Lower leg skin (tissue), 4 donors: ENCODE data around the gene RUNX3. TPM values are rescaled to one million over a fixed set of nuclear protein-coding genes. Genes with fewer than 3 reads are reported as not detected.

Experiments used
- DNase-seq, 2 donors: peaks; one replicate each; pipeline ENCODE4 v3.0.0-alpha.2; 2019; ENCODE audit warnings: low spot score in 2 of 2
- H3K4me3 ChIP-seq: fragments of 200-600 bp; sonication (generic); 2 replicates; pipeline ENCODE4 v1.5.1; 2017; ENCODE audit warnings: mild to moderate bottlenecking, low read depth; ENCODE audit not compliant: poor library complexity, severe bottlenecking
- POLR2A ChIP-seq, 2 donors: fragments of 450-650 bp; IDR thresholded peaks; one replicate each; pipeline ENCODE4 v1.6.1; 2016 to 2017; ENCODE audit warnings: antibody characterized with exemption in 2 of 2, mild to moderate bottlenecking in 1 of 2, moderate library complexity in 1 of 2
- WGBS, 2 donors: methylation state at CpG; one replicate each; pipeline ENCODE4 v1.1.5; 2018; 5-methylcytosine and 5-hydroxymethylcytosine counted together
- intact Hi-C: fragments of 100-400 bp; cut with DNase I; formaldehyde crosslinking; loops from one replicate; pipeline ENCODE4 v1.15.0; 2023; ENCODE audit warnings: low total_unique reads
- total RNA-seq, 4 donors: library from RNA; depleted of rRNA; stranded (reverse); fragments of >200 nt; gene quantifications; one replicate each; pipeline ENCODE4 v1.1.0, GENCODE V29; 2016
- TF ChIP-seq, protein P1 (sequence below), 3 donors: fragments of 450-650 bp; IDR thresholded peaks; one replicate each; pipeline ENCODE4 v1.5.1; 2016; ENCODE audit warnings: antibody characterized with exemption in 3 of 3, mild to moderate bottlenecking in 3 of 3, moderate library complexity in 2 of 3

The RUNX3 gene
- total RNA-seq, 4 donors from 2014 or later: 6.1 to 24.4 (median 19.8) TPM

DNA sequence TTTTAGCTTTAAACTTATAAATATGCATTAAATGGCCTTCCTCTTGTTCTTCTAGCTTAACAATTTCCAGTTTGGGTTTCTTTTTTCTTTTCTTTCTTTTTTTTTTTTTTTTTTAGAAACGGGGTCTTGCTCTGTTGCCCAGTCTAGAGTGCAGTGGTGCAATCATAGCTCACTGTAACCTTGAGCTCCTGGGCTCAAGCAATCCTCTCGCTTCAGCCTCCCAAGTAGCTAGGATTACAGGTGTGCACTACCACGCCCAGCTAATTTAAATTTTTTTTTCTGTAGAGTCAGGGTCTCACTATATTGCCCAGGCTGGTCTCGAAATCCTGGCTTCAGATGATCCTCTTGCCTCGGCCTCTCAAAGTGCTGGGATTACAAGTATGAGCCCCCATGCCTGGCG, 37.9 kb upstream of the RUNX3 start:
- no peak overlapping the region for H3K4me3 ChIP-seq
- intact Hi-C loops: no loop called here
- WGBS, 2 donors: 78 to 79% methylated on average over 6 of the region's 6 CpGs
- no peak for DNase-seq
- TF ChIP-seq, protein P1, sequence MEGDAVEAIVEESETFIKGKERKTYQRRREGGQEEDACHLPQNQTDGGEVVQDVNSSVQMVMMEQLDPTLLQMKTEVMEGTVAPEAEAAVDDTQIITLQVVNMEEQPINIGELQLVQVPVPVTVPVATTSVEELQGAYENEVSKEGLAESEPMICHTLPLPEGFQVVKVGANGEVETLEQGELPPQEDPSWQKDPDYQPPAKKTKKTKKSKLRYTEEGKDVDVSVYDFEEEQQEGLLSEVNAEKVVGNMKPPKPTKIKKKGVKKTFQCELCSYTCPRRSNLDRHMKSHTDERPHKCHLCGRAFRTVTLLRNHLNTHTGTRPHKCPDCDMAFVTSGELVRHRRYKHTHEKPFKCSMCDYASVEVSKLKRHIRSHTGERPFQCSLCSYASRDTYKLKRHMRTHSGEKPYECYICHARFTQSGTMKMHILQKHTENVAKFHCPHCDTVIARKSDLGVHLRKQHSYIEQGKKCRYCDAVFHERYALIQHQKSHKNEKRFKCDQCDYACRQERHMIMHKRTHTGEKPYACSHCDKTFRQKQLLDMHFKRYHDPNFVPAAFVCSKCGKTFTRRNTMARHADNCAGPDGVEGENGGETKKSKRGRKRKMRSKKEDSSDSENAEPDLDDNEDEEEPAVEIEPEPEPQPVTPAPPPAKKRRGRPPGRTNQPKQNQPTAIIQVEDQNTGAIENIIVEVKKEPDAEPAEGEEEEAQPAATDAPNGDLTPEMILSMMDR (IDR thresholded peaks at IDR 0.05): no peak
- TF ChIP-seq POLR2A (IDR thresholded peaks at IDR 0.05): no peak

DNA sequence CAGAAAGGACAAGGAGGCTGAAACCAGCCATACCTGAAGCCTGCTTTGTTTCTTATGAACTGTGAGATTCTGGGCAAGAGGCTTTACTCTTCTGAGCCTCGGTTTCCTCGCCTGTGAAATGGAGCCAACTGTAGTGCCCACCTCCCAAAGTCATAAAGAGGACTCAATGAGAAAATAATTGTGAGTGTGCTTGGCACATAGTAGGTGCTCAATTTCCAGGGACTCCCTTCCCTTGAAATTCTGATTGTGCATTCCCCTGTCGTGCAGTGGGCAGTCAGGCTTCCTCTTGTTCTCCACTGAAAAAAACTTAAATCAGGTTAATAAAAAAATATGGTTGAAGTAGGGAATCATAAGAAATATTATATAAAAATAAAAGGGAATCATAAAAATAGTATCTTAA, 37.5 kb upstream of the RUNX3 start:
- intact Hi-C loops: no loop called here
- no peak for DNase-seq
- WGBS, 2 donors: 90 to 95% methylated on average over 3 of the region's 3 CpGs
- no peak for TF ChIP-seq POLR2A (IDR thresholded peaks at IDR 0.05)
- TF ChIP-seq, protein P1 (IDR thresholded peaks at IDR 0.05): no peak
- no peak overlapping the region for H3K4me3 ChIP-seq

DNA sequence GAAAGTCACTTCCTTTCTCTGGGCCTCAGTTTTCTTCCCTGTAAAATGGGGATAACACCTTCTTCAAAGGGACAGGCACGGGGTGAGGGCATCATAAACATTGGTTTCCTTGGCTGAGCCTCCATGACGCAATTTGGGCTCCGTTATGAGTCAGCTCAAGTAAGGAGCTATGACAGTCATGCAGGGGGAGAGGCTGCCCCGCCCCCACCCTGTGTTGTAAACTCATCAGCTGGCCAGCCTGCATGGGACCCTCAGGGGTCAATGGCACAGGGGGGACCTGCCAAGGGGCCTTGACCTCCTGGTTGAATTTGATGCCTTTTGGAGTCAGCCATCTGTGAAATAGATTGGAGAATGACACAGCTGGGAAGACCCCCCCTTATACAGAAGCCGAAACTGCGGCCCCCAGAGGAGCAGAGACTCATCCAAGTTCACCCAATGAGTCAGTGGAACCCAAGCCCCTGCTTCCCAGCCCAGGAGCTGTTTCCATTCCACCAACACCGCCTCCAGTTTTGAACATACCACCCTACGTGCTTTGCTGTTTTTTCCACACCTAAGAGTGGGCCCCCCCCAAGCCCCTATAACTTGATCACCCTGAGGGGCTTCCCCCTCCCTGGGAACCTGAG, 36.8 kb upstream of the RUNX3 start:
- no peak overlapping the region for H3K4me3 ChIP-seq
- intact Hi-C loops: no loop called here
- TF ChIP-seq, protein P1 (IDR thresholded peaks at IDR 0.05): no peak
- no peak for TF ChIP-seq POLR2A (IDR thresholded peaks at IDR 0.05)
- 57 to 64% methylated on average over 7 to 8 of the region's 8 CpGs for WGBS, 2 donors
- DNase-seq: no peak

- no peak overlapping the region for H3K4me3 ChIP-seq
- DNase-seq: no peak
- intact Hi-C loops: no loop called here
- WGBS, 2 donors: 58 to 67% methylated on average over 4 of the region's 4 CpGs
- TF ChIP-seq POLR2A (IDR thresholded peaks at IDR 0.05): no peak
- TF ChIP-seq, protein P1 (IDR thresholded peaks at IDR 0.05): no peak
Observed at GRCh38 chr1:24966121-24966723, 36.1 kb upstream of the RUNX3 start.

GRCh38 chr1:24965571-24965930, 35.5 kb upstream of the RUNX3 start:
- WGBS, 2 donors: 92 to 93% methylated on average over 8 to 10 of the region's 10 CpGs
- DNase-seq: no peak
- TF ChIP-seq, protein P1 (IDR thresholded peaks at IDR 0.05): no peak
- no peak for TF ChIP-seq POLR2A (IDR thresholded peaks at IDR 0.05)
- intact Hi-C loops: no loop called here
- H3K4me3 ChIP-seq: no peak overlapping the region
